GM10266 (cell line): ENCODE measurements around the gene CD84.

Experiments used
- DNase-seq: peaks from one replicate; pipeline ENCODE4 v3.0.0; 2012; ENCODE audit errors: extremely low spot score
- CTCF ChIP-seq: IDR thresholded peaks from 2 replicates; pipeline ENCODE4 v1.5.1; 2012; ENCODE audit warnings: mild to moderate bottlenecking, low read depth; ENCODE audit not compliant: control insufficient read depth, insufficient read depth; ENCODE audit errors: missing control alignments

The CD84 gene

GRCh38 chr1:160578525-160579191, 638 bp downstream of the CD84 start:
- DNase-seq = no peak
- no peak for TF ChIP-seq CTCF

GRCh38 chr1:160578175-160578524, 1.1 kb downstream of the CD84 start:
- no peak for TF ChIP-seq CTCF
- no peak for DNase-seq

DNA sequence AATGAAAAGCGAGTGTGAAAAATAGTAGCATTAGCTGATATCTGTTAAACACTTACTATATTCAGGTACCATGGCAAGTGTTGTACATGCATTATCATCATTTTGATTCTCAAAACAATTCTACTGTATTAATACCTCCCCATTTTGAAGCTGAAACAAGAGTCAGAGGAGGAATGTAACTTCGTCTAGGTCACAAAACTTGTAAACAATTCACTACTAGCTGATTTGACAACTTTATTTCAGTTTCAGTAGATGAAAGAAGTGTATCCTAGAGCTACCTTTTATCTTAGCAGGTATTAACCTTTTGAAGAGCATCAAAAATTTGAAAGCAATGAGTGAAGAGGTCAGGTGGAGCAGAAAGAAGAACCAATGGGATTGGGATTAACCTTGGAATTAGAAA, 1.6 kb downstream of the CD84 start:
- TF ChIP-seq CTCF = no peak
- DNase-seq = no peak

DNA sequence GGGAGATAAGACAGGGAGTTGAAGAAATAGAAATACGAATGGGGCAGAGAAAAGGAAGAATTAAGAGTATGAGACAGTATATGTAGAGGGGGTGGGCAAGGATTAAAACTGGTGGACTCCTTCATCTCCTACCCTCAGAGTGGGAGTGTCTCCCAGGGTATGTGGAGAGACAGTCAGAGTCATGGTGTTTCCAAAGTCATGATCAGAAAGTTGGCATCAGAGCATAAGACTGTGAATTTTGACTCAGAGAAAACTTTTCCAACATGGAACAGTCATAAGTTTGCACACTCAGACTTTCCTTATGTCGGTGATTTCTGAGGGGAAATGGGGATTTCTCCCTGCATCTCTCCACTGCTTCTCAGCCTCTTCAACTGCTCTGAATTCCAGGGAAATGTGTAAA, 2.4 kb downstream of the CD84 start:
- TF ChIP-seq CTCF = no peak

GRCh38 chr1:160576390-160576789, 2.9 kb downstream of the CD84 start:
- no peak for TF ChIP-seq CTCF
- no peak for DNase-seq

More for the DNA sequence above, 2.4 kb downstream of the CD84 start:
- no peak for DNase-seq

- no peak for TF ChIP-seq CTCF
- peak; percentile 27 for DNase-seq
Observed at GRCh38 chr1:160575112-160575664, 4.1 kb downstream of the CD84 start.

GRCh38 chr1:160570840-160571239, 8.5 kb downstream of the CD84 start:
- no peak for TF ChIP-seq CTCF

More at GRCh38 chr1:160570840-160571239, 8.5 kb downstream of the CD84 start:
- no peak for DNase-seq
